ENCODE data around the gene CCDC9B.

DNA sequence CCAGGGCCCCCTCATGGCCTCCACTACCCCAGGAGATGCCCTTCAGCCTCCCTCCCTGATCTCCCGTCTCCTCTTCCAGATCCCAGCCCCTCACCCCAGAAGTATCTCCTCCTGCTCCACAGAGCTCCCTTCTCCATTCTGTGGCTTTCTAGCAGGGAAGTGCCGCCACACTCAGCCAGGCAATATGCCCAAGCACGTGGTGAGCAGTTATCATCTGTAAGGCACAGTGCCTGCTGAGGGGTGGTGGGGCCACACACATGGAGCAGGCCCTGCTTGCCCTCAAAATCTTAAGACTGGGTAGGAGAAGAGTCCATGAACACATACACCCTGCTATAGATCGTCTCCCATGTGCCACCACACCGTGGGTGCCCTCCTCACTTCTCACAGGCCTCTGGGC is 7.7 kb upstream of the CCDC9B start:
- TF ChIP-seq YY1 (IDR thresholded peaks at IDR 0.05; ENCODE audit: insufficient read depth, insufficient read length) (no peak), SUZ12 (IDR thresholded peaks at IDR 0.05; ENCODE audit: extremely low read depth, insufficient read depth, insufficient read length) (no peak), ZNF274 (IDR thresholded peaks at IDR 0.05; ENCODE audit: low read depth, low read length) (no peak)
